ENCODE data around the gene FCAMR. TPM values are rescaled to one million over a fixed set of nuclear protein-coding genes. Genes with fewer than 3 reads are reported as not detected.

Gene FCAMR
- total and polyA plus RNA-seq, 4 donors: not detected

Other genes with a start within 250 kb of the FCAMR start
- not detected for gene IL19, start 199.7 kb downstream of the FCAMR start, total RNA-seq
- not detected for gene IL19, start 199.7 kb downstream of the FCAMR start, polyA plus RNA-seq
- 10 to 100 TPM in 1 of 2 donors, 1 to 10 TPM in 1; 2.7 to 12.6 TPM for gene IL10, start 198.0 kb downstream of the FCAMR start, total RNA-seq
- gene IL10, start 198.0 kb downstream of the FCAMR start, polyA plus RNA-seq: 1 to 10 TPM; 3.0 to 4.3 TPM
- gene IL20, start 104.8 kb downstream of the FCAMR start, total RNA-seq: not detected
- gene IL20, start 104.8 kb downstream of the FCAMR start, polyA plus RNA-seq: not detected
- not detected for gene IL24, start 73.0 kb downstream of the FCAMR start, total RNA-seq
- not detected for gene IL24, start 73.0 kb downstream of the FCAMR start, polyA plus RNA-seq
- gene FCMR, start 48.5 kb downstream of the FCAMR start, total RNA-seq: 1 to 10 TPM; 3.3 to 4.0 TPM
- gene FCMR, start 48.5 kb downstream of the FCAMR start, polyA plus RNA-seq: 1 to 10 TPM in 1 of 2 donors, under 1 TPM in 1; 0.28 to 1.3 TPM
- gene PIGR, start 24.0 kb downstream of the FCAMR start, total RNA-seq: 1 to 10 TPM in 1 of 2 donors, under 1 TPM in 1; 0.84 to 2.1 TPM
- gene PIGR, start 24.0 kb downstream of the FCAMR start, polyA plus RNA-seq: 10 to 100 TPM in 1 of 2 donors, under 1 TPM in 1; 0.28 to 67.5 TPM
- gene C1orf116, start 62.3 kb upstream of the FCAMR start, total RNA-seq: under 1 TPM; 0.13 to 0.36 TPM
- 1 to 10 TPM in 1 of 2 donors, under 1 TPM in 1; 0.08 to 2.8 TPM for gene C1orf116, start 62.3 kb upstream of the FCAMR start, polyA plus RNA-seq
- 1 to 10 TPM; 5.5 to 6.6 TPM for gene YOD1, start 80.7 kb upstream of the FCAMR start, total RNA-seq
- 1 to 10 TPM in 1 of 2 donors, under 1 TPM in 1; 0.75 to 2.7 TPM for gene YOD1, start 80.7 kb upstream of the FCAMR start, polyA plus RNA-seq
- gene PFKFB2, start 82.8 kb upstream of the FCAMR start, total RNA-seq: 10 to 100 TPM in 1 of 2 donors, 1 to 10 TPM in 1; 9.6 to 13.7 TPM
- 1 to 10 TPM; 3.0 to 6.0 TPM for gene PFKFB2, start 82.8 kb upstream of the FCAMR start, polyA plus RNA-seq
- 10 to 100 TPM in 1 of 2 donors, under 1 TPM in 1; 0.94 to 10.7 TPM for gene C4BPB, start 118.4 kb upstream of the FCAMR start, total RNA-seq
- gene C4BPB, start 118.4 kb upstream of the FCAMR start, polyA plus RNA-seq: 1 to 10 TPM; 1.7 to 8.6 TPM
- under 1 TPM in 1 of 2 donors, not detected in 1; 0.33 TPM for gene C4BPA, start 133.8 kb upstream of the FCAMR start, total RNA-seq
- under 1 TPM in 1 of 2 donors, not detected in 1; 0.50 TPM for gene C4BPA, start 133.8 kb upstream of the FCAMR start, polyA plus RNA-seq